CD4-positive, alpha-beta T cell treated with Interleukin-6 for 4 hours (primary cell): Measurements from ENCODE around the gene ANKRD17.
"Not testable (repeated sequence)": the region's sequence is repeated elsewhere in the genome, so short reads cannot be mapped to it uniquely, and the experiment has no call there.

Source experiments
- DNase-seq: peaks from one replicate; pipeline ENCODE4 v3.0.0-alpha.2; 2020; ENCODE audit warnings: mixed read lengths

Gene ANKRD17

GRCh38 chr4:73244945-73245601, 13.5 kb downstream of the ANKRD17 start:
- DNase-seq, result no peak

- DNase-seq, result no peak
These were observed 21.6 kb downstream of the ANKRD17 start for GRCh38 chr4:73237044-73237443.

DNA sequence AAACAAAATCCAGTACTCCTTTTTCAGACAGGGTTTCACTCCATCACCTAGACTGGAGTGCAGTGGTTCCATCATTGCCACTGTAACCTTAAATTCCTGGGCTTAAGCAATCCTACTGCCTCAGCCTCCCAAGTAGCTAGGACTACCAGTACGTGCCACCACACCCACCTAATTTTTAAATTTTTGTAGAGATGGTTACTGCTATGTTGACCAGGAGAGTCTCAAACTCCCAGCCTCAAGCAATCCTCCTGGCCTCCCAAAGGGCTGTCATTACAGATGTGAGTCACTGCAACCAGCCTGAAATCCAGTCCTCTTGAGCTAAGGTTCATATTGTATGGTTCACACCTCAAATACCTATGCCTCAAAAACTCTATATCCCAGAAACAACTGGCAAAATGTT, 22.4 kb downstream of the ANKRD17 start:
- no peak for DNase-seq

GRCh38 chr4:73234712-73235111, 23.9 kb downstream of the ANKRD17 start:
- DNase-seq, result no peak

GRCh38 chr4:73231518-73232487, 26.8 kb downstream of the ANKRD17 start:
- DNase-seq, result no peak

- DNase-seq, result no peak
These were observed 27.6 kb downstream of the ANKRD17 start for GRCh38 chr4:73230865-73231517.

GRCh38 chr4:73228800-73229199, 29.8 kb downstream of the ANKRD17 start:
- DNase-seq, result not testable (repeated sequence)

DNA sequence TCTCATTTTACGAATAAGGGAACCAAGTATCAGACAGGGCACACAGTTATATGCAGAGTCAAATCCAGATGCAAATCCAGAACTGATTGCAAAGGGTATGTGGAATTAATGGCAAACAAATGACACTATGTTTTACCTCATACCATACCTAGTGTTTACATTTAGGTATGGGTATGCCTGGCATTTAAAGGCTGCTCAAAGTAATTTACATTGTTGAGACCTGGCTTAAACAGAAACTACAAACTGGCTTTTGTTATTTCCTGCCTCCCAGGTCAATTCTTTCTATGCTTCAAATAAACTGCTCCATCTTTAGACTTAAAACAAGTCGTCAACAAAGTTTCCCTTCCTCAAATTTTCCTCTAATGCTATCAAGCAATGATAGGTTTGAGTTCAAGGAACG, 33.7 kb downstream of the ANKRD17 start:
- no peak for DNase-seq

GRCh38 chr4:73223258-73223650, 35.3 kb downstream of the ANKRD17 start:
- DNase-seq, result no peak

DNA sequence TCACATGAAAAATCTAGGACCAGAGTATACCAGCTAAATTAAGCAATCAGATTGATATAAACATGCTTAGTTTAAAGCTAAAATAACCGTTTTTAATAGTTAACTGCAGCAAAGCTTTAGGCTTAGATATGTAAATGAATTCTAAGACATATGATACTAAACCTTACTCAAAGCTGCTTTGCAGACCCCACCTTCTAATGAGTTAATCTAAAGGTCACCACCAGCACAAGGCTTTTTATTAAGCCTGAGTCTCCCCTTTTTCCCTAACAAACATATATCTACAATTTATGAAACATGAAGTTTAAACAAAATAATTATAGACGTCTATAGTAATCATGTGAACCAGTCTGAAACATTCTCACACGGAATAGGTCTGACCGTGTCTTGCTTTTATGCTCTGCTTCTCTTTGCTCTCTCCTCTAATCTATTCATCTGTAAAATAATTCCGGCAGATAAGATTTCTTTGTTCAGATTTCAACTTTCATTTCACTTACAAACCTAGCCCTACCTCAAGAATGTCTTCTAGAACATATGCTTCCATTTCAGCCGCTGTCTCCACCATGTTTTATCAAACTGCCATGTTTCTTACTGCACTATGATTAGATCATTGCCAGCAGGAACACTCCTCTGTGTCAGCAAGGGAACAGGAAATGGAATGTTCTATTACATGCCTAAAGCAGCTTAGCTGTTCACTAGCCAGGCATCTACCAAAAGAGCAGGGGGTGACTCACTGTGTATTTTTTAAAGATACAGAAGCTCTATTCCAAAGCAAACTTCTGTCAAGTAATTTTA, 35.9 kb downstream of the ANKRD17 start:
- DNase-seq, result peak; percentile 63

- DNase-seq, result no peak
These were observed 36.9 kb downstream of the ANKRD17 start for GRCh38 chr4:73221734-73222133.

GRCh38 chr4:73220815-73221214, 37.8 kb downstream of the ANKRD17 start:
- no peak for DNase-seq

DNA sequence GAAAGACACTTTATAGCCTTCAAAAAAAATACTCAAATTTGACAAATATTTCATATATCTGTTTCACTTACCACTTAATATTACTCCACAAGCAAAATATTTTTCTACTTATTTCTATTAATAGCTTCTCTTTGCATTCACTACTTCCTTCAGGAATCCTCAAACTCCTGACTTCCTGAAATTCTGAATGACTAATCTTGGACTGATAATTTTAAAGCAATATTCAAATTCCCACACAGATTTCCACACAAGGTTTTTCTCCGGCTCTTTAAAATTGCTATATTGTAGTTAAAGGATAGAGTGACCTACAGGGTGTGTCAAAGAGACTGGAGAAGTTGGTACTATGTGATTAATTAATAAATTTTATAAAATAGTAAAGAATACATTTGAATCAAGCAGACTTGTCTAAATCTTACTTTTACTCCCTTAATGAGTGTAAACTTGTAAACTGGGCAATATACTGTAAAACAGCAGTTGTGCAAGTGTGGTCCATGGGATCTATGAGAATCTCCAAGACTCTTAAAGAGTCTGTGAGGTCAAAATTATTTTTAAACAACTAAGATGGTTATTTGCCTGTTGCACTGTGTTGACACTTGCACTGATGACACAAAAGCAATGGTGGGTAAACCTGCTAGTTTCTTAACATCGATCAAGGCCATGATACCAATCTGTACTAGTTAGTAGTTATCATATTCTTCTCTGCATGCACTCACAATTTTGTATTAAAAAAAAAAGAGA, 44.5 kb downstream of the ANKRD17 start:
- DNase-seq, result no peak

GRCh38 chr4:73212982-73213730, 45.4 kb downstream of the ANKRD17 start:
- DNase-seq, result no peak

- no peak for DNase-seq
These were observed 46.6 kb downstream of the ANKRD17 start for GRCh38 chr4:73211968-73212367.

DNA sequence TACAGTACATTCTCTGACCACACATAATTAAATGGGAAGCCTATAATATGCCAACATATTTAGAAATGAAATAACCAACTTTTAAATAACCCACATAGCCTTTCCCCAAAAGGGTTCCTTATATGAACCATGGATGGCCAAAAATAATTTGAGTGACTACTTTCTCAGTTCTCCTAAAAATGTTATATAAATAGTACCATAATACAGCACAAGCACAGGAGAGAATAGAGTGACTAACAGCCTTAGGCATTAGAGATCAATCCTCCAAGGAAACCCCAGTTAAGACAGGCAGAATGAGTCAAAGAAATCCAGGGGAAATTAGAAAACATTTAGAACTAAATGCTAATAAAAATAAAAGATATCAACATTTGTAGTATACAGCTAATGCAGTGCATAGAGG, 50.2 kb downstream of the ANKRD17 start:
- DNase-seq, result no peak

GRCh38 chr4:73206236-73206635, 52.4 kb downstream of the ANKRD17 start:
- no peak for DNase-seq

- no peak for DNase-seq
These were observed 53.1 kb downstream of the ANKRD17 start for GRCh38 chr4:73205482-73205881.

DNA sequence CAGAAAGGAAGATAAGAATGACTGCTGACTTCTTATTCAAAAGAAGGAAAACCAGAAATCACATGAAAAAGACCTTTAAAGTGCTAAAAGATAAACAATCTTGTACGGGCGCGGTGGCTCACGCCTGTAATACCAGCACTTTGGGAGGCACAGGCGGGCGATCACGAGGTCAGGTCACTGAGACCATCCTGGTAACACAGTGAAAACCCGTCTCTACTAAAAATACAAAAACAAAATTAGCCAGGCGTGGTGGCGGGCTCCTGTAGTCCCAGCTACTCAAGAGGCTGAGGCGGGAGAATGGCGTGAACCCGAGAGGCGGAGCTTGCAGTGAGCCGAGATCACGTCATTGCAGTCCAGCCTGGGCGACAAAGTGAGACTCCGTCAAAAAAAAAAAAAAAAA, 54.6 kb downstream of the ANKRD17 start:
- not testable (repeated sequence) for DNase-seq

GRCh38 chr4:73197220-73197619, 61.4 kb downstream of the ANKRD17 start:
- no peak for DNase-seq

DNA sequence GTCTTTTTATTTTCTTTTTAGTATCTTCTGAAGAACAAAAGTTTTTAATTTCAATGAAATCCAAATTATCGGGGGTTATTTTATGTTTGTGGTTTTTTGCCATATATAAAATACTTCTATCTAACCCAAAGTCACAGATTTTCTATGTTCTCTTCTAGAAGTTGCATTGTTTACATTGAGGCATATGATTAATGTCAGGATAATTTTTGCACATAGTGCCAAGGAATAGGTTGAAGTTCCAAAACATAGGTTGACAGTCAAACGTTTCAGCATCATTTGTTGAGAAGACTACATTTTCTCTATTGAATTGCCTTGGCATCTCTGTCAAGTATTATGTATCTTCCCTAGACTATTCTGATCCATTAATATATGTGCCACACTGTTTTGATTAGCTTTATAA, 64.5 kb downstream of the ANKRD17 start:
- DNase-seq, result no peak
